Neural cell (in vitro differentiated cells): ENCODE results near the gene PRR36.

Experiments used
- CTCF ChIP-seq: fragments of 450-650 bp; IDR thresholded peaks from 2 replicates; pipeline ENCODE4 v1.5.1; 2014; ENCODE audit warnings: antibody characterized with exemption, mild to moderate bottlenecking, moderate library complexity; ENCODE audit not compliant: poor library complexity, severe bottlenecking
- EP300 ChIP-seq: fragments of 450-650 bp; conservative IDR thresholded peaks from 2 replicates; pipeline ENCODE4 v1.6.1; 2014; ENCODE audit warnings: antibody characterized with exemption, mild to moderate bottlenecking, moderate library complexity; ENCODE audit not compliant: poor library complexity, severe bottlenecking

- TF ChIP-seq CTCF: no peak
- no peak for TF ChIP-seq EP300
Measured at GRCh38 chr19:7866399-7867091, 7.6 kb downstream of the PRR36 start.
